ENCODE results near the gene ODF2.
A peak's percentile ranks its signal among the peaks of the same experiment; 100 is the strongest.

The ODF2 gene

DNA sequence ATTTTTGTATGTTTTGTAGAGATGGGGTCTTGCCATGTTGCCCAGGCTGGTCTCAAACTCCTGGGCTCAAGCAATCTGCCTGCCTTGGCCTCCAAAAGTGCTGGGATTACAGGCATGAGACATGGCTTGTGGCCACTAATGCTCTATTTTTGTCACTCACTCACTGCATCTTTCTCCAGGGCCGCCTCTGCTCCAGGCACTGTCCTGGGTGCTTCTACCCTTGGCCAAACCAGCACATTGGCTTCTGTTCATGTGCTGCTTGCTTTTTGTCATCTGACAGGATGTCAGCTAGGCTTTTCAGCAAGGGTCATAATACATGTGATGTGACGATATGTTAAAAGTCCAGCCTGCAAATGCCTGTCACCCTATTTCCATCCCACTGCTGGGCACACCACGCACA lies 3.2 kb downstream of the ODF2 start:
- no peak for DNase-seq (ENCODE audit: low read depth)
- TF ChIP-seq, protein P1, sequence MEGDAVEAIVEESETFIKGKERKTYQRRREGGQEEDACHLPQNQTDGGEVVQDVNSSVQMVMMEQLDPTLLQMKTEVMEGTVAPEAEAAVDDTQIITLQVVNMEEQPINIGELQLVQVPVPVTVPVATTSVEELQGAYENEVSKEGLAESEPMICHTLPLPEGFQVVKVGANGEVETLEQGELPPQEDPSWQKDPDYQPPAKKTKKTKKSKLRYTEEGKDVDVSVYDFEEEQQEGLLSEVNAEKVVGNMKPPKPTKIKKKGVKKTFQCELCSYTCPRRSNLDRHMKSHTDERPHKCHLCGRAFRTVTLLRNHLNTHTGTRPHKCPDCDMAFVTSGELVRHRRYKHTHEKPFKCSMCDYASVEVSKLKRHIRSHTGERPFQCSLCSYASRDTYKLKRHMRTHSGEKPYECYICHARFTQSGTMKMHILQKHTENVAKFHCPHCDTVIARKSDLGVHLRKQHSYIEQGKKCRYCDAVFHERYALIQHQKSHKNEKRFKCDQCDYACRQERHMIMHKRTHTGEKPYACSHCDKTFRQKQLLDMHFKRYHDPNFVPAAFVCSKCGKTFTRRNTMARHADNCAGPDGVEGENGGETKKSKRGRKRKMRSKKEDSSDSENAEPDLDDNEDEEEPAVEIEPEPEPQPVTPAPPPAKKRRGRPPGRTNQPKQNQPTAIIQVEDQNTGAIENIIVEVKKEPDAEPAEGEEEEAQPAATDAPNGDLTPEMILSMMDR (IDR thresholded peaks at IDR 0.05; ENCODE audit: low read length, missing control alignments), result no peak
- no peak overlapping the region for H3K4me3 ChIP-seq (replicated peaks; ENCODE audit: low read depth, low read length)

DNA sequence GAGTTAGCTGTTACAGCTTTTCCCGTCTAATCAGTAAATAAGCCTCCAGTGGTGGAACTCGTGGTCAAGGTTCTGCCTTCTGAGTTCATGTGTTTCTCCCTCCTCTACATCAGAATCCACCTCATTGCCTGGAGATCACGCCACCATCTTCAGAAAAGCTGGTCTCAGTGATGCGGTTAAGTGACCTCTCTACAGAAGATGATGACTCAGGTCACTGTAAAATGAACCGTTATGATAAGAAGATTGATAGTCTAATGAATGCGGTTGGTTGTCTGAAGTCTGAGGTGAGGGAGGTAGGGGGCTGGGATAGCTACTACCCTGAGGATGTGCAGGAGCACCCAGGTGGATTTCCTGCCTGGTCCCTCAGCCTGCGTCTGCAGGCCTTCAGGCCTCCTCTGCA lies 13.3 kb downstream of the ODF2 start:
- no peak for DNase-seq (ENCODE audit: low read depth)
- TF ChIP-seq, protein P1 (IDR thresholded peaks at IDR 0.05; ENCODE audit: low read length, missing control alignments), result no peak
- H3K4me3 ChIP-seq (replicated peaks; ENCODE audit: low read depth, low read length), result no peak overlapping the region

DNA sequence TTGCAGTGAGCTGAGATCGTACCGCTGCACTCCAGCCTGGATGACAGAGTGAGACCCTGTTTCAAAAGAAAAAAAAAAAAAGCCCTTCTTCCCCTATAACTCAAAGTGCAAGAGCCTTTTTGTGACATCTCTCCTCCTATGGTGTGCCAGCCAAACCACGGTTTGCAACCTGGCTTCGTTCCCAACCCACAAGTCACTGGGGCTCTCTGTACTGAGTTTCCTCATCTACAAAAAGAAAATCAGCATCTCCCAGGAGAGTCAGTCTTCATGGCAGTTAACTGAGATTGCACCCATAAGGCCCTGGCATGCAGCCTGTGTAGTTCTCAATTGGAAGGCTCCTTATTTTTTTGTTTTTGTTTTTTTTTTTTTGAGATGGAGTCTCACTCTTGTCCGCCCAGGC lies 14.8 kb downstream of the ODF2 start:
- H3K4me3 ChIP-seq (replicated peaks; ENCODE audit: low read depth, low read length), result no peak overlapping the region
- DNase-seq (ENCODE audit: low read depth), result peak; percentile 73
- TF ChIP-seq, protein P1 (IDR thresholded peaks at IDR 0.05; ENCODE audit: low read length, missing control alignments), result no peak

- DNase-seq (ENCODE audit: low read depth), result no peak
- TF ChIP-seq, protein P1 (IDR thresholded peaks at IDR 0.05; ENCODE audit: low read length, missing control alignments), result no peak
- no peak overlapping the region for H3K4me3 ChIP-seq (replicated peaks; ENCODE audit: low read depth, low read length)
Measured at GRCh38 chr9:128473104-128473503, 17.3 kb downstream of the ODF2 start.

DNA sequence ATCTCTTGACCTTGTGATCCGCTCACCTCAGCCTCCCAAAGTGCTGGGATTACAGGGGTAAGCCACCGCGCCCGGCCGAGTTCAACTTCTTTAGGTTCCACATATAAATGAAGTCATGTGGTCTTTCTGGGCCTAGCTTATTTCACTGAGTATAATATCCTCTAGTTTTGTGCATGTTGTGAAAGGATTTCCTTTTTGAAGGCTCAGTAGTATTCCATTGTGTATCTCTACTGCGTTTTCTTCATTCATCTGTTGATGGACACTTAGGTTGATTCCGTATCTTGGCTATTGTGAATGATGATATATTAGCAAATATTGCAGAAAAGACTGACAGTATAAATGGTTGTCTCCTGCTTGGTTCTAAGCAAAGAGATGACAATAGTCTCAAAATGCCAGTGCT lies 20.1 kb downstream of the ODF2 start:
- TF ChIP-seq, protein P1 (IDR thresholded peaks at IDR 0.05; ENCODE audit: low read length, missing control alignments), result no peak
- no peak for DNase-seq (ENCODE audit: low read depth)
- H3K4me3 ChIP-seq (replicated peaks; ENCODE audit: low read depth, low read length), result no peak overlapping the region

DNA sequence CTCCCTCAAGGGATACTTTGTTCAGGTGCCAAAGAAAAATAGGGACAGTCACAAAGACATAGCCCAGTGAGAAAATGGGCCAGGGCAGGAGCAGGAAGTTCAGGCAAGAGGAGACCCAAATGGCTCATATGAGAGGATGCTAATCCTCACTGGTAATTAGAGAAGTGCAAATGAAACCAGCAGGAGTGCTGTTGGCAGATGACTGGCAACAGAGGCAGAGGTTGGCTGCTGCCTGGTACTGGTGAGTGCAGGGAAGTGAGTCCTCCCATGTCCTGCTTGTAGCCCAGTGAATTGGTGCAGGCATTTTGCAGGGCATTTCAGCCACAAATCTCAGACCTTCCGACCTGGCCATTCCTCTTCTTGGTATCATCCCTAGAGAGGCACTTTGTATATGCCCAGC lies 23.5 kb downstream of the ODF2 start:
- DNase-seq (ENCODE audit: low read depth), result no peak
- TF ChIP-seq, protein P1 (IDR thresholded peaks at IDR 0.05; ENCODE audit: low read length, missing control alignments), result no peak

DNA sequence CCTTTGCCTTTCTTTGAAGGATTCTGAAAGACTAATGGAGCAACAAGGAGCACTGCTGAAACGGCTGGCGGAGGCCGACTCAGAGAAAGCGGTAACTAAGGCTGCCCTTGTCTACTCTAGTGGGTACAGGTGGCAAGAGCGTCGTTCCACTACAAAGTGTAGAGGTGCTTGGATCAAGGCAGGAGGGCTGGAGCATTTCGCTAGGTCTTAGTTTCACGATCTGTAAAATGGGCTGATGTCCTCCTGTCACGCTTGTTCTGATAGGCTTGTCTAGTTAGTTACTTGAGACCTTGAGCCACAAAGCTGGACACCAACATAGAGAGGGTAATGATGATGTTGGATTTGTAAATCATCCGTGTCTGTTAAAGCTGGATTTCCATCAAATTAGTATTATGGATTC lies 25.8 kb downstream of the ODF2 start:
- TF ChIP-seq, protein P1 (IDR thresholded peaks at IDR 0.05; ENCODE audit: low read length, missing control alignments), result no peak
- no peak overlapping the region for H3K4me3 ChIP-seq (replicated peaks; ENCODE audit: low read depth, low read length)
- no peak for DNase-seq (ENCODE audit: low read depth)

More for the DNA sequence above, 23.5 kb downstream of the ODF2 start:
- H3K4me3 ChIP-seq (replicated peaks; ENCODE audit: low read depth, low read length), result no peak overlapping the region

Measured in fibroblast of pulmonary artery (primary cell).